Testis (tissue), 2 donors: Measurements from ENCODE around the gene C18orf32.

Experiments
- CTCF ChIP-seq, 3 experiments: fragments of 450-650 bp in 2 of 3; fragments of 200-600 bp in 1 of 3; sonication (generic) in 1 of 3; IDR thresholded peaks; one replicate each; pipeline ENCODE4 v1.5.1; 2016 to 2019; ENCODE audit warnings: antibody characterized with exemption in 3 of 3, mild to moderate bottlenecking in 2 of 3, moderate library complexity in 1 of 3
- POLR2A ChIP-seq: fragments of 450-650 bp; IDR thresholded peaks from one replicate; pipeline ENCODE4 v1.6.1; 2017; ENCODE audit warnings: antibody characterized with exemption, mild to moderate bottlenecking, moderate library complexity

DNA sequence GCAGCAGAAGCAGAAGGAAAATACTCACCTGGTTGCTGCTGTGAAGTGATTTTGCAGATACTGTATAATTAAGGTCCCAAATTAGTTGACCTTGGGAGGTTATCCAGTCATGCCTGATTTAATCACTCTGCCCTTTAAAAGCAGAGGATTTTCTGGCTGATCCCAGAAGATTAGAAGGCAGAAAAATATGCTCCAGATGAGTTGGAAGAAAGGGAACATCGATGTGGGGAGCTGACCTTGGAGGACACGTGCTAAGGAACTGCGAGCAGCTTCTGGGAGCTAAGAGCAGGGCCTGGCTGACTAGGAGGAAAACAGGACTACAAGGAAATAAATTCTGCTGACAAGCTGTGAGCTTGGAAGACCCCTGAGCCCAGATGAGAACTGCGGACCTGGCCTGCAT, 13.3 kb downstream of the C18orf32 start:
- TF ChIP-seq CTCF (IDR thresholded peaks at IDR 0.05), result no peak
- no peak for TF ChIP-seq POLR2A
